Esophagus squamous epithelium (tissue), 5 donors: ENCODE results near the gene ANTXR1. TPM values are rescaled to one million over a fixed set of nuclear protein-coding genes. Genes with fewer than 3 reads are reported as not detected.

ENCODE experiments used
- DNase-seq: peaks from one replicate; lab custom pipeline; 2025; lab: John Stamatoyannopoulos, UW
- H3K27ac ChIP-seq, 4 donors: fragments of 200-600 bp; sonication (generic); one replicate each; pipeline ENCODE4 v1.5.1; 2016 to 2019; ENCODE audit warnings: mild to moderate bottlenecking in 1 of 4
- H3K27me3 ChIP-seq, 4 donors: fragments of 200-600 bp; sonication (generic); 1 replicate in 3 of 4; 2 replicates in 1 of 4; pipeline versions ENCODE4 v1.5.1 to v1.6.0; 2017 to 2021; ENCODE audit warnings: antibody characterized with exemption in 1 of 4
- H3K36me3 ChIP-seq, 3 donors: fragments of 200-600 bp; sonication (generic); one replicate each; pipeline ENCODE4 v1.5.1; 2016 to 2019
- H3K4me1 ChIP-seq, 3 donors: fragments of 200-600 bp; sonication (generic); one replicate each; pipeline ENCODE4 v1.5.1; 2017 to 2019
- H3K4me3 ChIP-seq, 4 donors: fragments of 200-600 bp; sonication (generic); 1 replicate in 3 of 4; 2 replicates in 1 of 4; pipeline ENCODE4 v1.5.1; 2016 to 2019; ENCODE audit warnings: mild to moderate bottlenecking in 2 of 4, moderate library complexity in 1 of 4
- H3K9me3 ChIP-seq, 3 donors: fragments of 200-600 bp; sonication (generic); one replicate each; pipeline ENCODE4 v1.5.1; 2016 to 2019
- POLR2A ChIP-seq, 4 donors: fragments of 450-650 bp; IDR thresholded peaks; one replicate each; pipeline ENCODE4 v1.6.1; 2017; ENCODE audit warnings: antibody characterized with exemption in 4 of 4, mild to moderate bottlenecking in 4 of 4, moderate library complexity in 3 of 4
- WGBS, 2 donors: methylation state at CpG; one replicate each; pipeline ENCODE4 v1.1.5; 2018; 5-methylcytosine and 5-hydroxymethylcytosine counted together
- intact Hi-C: fragments of 100-400 bp; cut with DNase I; formaldehyde crosslinking; loops from one replicate; pipeline ENCODE4 v1.15.0; 2022
- total RNA-seq, 4 donors: library from RNA; depleted of rRNA; stranded (reverse); fragments of >200 nt; gene quantifications; one replicate each; pipeline ENCODE4 v1.1.0, GENCODE V29; 2016
- TF ChIP-seq, protein P1 (sequence below), 6 experiments: fragments of 450-650 bp in 4 of 6; fragments of 200-600 bp in 2 of 6; sonication (generic) in 2 of 6; IDR thresholded peaks; one replicate each; pipeline ENCODE4 v1.5.1; 2016 to 2019; ENCODE audit warnings: antibody characterized with exemption in 6 of 6, mild to moderate bottlenecking in 4 of 6, moderate library complexity in 4 of 6
- donor health status: DM: yes; HTN: yes; CAD: no.

ANTXR1 gene
- total RNA-seq, 4 donors from 2014 or later, result 7.8 to 50.9 (median 17.3) TPM

GRCh38 chr2:68997401-68997800 is 15.6 kb upstream of the ANTXR1 start:
- no peak for DNase-seq
- intact Hi-C loops, result no loop called here
- H3K9me3 ChIP-seq, result peaks cover 0 to 10% (median 7%) of the 10 kb centered on the region in 3 donors

GRCh38 chr2:69001879-69002278 is 11.1 kb upstream of the ANTXR1 start:
- H3K9me3 ChIP-seq, result peaks cover 0 to 13% (median 7%) of the 10 kb centered on the region in 3 donors
- H3K36me3 ChIP-seq, result no peaks in the 10 kb centered on the region
- intact Hi-C loops, result no loop called here
- DNase-seq, result no peak
- no peak overlapping the region for H3K4me3 ChIP-seq
- H3K4me1 ChIP-seq, result no peaks in the 10 kb centered on the region
- peaks cover 0 to 7% (median 0%) of the 10 kb centered on the region in 4 donors for H3K27me3 ChIP-seq
- no peak overlapping the region for H3K27ac ChIP-seq
- TF ChIP-seq POLR2A (IDR thresholded peaks at IDR 0.05), result no peak
- TF ChIP-seq, protein P1, sequence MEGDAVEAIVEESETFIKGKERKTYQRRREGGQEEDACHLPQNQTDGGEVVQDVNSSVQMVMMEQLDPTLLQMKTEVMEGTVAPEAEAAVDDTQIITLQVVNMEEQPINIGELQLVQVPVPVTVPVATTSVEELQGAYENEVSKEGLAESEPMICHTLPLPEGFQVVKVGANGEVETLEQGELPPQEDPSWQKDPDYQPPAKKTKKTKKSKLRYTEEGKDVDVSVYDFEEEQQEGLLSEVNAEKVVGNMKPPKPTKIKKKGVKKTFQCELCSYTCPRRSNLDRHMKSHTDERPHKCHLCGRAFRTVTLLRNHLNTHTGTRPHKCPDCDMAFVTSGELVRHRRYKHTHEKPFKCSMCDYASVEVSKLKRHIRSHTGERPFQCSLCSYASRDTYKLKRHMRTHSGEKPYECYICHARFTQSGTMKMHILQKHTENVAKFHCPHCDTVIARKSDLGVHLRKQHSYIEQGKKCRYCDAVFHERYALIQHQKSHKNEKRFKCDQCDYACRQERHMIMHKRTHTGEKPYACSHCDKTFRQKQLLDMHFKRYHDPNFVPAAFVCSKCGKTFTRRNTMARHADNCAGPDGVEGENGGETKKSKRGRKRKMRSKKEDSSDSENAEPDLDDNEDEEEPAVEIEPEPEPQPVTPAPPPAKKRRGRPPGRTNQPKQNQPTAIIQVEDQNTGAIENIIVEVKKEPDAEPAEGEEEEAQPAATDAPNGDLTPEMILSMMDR (IDR thresholded peaks at IDR 0.05), result no peak

More at GRCh38 chr2:68997401-68997800, 15.6 kb upstream of the ANTXR1 start:
- TF ChIP-seq, protein P1 (IDR thresholded peaks at IDR 0.05), result no peak
- no peak for TF ChIP-seq POLR2A (IDR thresholded peaks at IDR 0.05)
- Histone ChIP-seq H3K4me3 (no peak overlapping the region), H3K27me3 (peaks cover 0 to 4% (median 0%) of the 10 kb centered on the region in 4 donors), H3K27ac (no peak overlapping the region), H3K4me1 (no peaks in the 10 kb centered on the region), H3K36me3 (no peaks in the 10 kb centered on the region)

DNA sequence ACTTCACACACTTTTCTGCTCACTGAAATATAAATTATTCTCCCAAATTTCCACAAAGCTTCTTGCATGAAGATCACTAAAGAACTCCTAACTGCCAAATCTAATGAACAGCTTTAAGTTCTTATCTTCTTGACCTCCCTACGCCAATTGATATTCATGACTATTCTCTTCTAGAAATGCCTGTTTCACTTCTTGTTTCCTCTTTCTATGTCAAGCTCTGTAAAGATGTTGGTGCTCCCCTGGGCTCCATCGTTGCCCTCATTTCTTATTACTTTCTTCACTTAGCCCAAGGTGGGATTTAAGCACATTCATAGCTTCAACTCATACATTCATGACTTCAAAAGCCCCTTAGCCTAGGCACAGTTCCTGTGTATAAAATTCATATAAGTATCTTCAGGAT is 9.2 kb upstream of the ANTXR1 start:
- H3K36me3 ChIP-seq, result no peaks in the 10 kb centered on the region

DNA sequence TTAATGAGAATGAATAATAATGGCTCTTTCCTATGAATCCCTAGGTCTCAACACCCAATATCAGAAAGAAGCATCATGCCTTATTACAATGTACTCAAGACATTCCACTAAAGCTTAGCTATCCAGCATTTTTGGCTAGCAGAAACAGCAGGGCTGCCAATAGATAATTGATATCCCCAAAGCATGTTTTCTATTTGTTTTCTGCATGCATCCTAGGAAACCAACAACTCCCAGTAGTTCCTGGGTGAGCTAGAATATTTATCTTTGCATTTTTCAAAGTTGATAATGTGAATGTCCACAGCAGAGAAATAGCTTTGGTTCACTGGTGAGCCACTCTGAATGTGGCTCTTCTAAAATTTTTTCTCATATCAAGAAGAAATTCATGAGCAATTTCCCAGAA is 5.8 kb upstream of the ANTXR1 start:
- Histone ChIP-seq H3K27me3 (peaks cover 0 to 3% (median 0%) of the 10 kb centered on the region in 4 donors), H3K36me3 (no peaks in the 10 kb centered on the region), H3K27ac (no peak overlapping the region), H3K4me3 (no peak overlapping the region), H3K4me1 (no peaks in the 10 kb centered on the region), H3K9me3 (peaks cover 0 to 5% (median 0%) of the 10 kb centered on the region in 3 donors)
- intact Hi-C loops, result no loop called here
- TF ChIP-seq, protein P1 (IDR thresholded peaks at IDR 0.05), result no peak
- no peak for TF ChIP-seq POLR2A (IDR thresholded peaks at IDR 0.05)
- no peak for DNase-seq

More for the DNA sequence above, 9.2 kb upstream of the ANTXR1 start:
- WGBS, 2 donors, result 84 to 89% methylated on average over 2 of the region's 2 CpGs
- Histone ChIP-seq H3K9me3 (peaks cover 0 to 13% (median 7%) of the 10 kb centered on the region in 3 donors), H3K27me3 (peaks cover 0 to 7% (median 0%) of the 10 kb centered on the region in 4 donors), H3K4me3 (no peak overlapping the region), H3K4me1 (no peaks in the 10 kb centered on the region), H3K27ac (no peak overlapping the region)
- no peak for TF ChIP-seq POLR2A (IDR thresholded peaks at IDR 0.05)
- TF ChIP-seq, protein P1 (IDR thresholded peaks at IDR 0.05), result no peak
- intact Hi-C loops, result no loop called here
- no peak for DNase-seq

DNA sequence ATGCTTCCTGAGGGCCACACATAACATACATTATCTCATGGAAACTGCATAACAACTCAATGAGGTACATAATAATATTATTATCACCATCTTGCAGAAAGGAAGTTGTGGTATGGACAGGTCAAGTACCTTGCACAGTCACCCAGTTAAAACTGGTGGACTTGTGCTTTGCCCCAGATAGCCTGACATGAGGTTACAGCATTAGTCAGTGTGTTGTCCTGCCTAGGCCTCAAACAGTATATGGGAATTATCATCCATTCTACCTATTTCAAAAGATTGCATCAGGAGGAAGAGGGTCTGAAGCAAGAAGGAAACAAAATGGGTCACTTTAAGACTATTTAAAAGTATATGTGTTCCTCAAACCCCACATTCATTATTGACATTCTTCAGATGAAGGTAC is 5.4 kb upstream of the ANTXR1 start:
- Histone ChIP-seq H3K4me1 (peaks cover 0 to 2% (median 1%) of the 10 kb centered on the region in 3 donors), H3K27ac (no peak overlapping the region), H3K9me3 (peaks cover 0 to under 1% (median 0%) of the 10 kb centered on the region in 3 donors), H3K36me3 (no peaks in the 10 kb centered on the region), H3K4me3 (no peak overlapping the region), H3K27me3 (peaks cover 0 to 3% (median 0%) of the 10 kb centered on the region in 4 donors)
- intact Hi-C loops, result no loop called here
- TF ChIP-seq POLR2A (IDR thresholded peaks at IDR 0.05), result no peak
- TF ChIP-seq, protein P1 (IDR thresholded peaks at IDR 0.05), result no peak
- no peak for DNase-seq
